BLaER1 (cell line): ENCODE data around the gene PMVK.
"Not testable (repeated sequence)": the region's sequence is repeated elsewhere in the genome, so short reads cannot be mapped to it uniquely, and the experiment has no call there.

Experiments
- H3K27ac ChIP-seq: shearing (Covaris generic); formaldehyde crosslinking; 2 replicates; pipeline ENCODE4 v1.8.1; 2022
- H3K27me3 ChIP-seq: shearing (Covaris generic); formaldehyde crosslinking; 2 replicates; pipeline ENCODE4 v1.8.1; 2022
- H3K36me3 ChIP-seq: shearing (Covaris generic); formaldehyde crosslinking; 2 replicates; pipeline ENCODE4 v1.8.1; 2022
- H3K4me1 ChIP-seq: shearing (Covaris generic); formaldehyde crosslinking; 2 replicates; pipeline ENCODE4 v1.8.1; 2022
- H3K4me2 ChIP-seq: shearing (Covaris generic); formaldehyde crosslinking; 2 replicates; pipeline ENCODE4 v1.8.1; 2022
- H3K4me3 ChIP-seq: shearing (Covaris generic); formaldehyde crosslinking; 2 replicates; pipeline ENCODE4 v1.8.1; 2022
- H3K9ac ChIP-seq: shearing (Covaris generic); formaldehyde crosslinking; 2 replicates; pipeline ENCODE4 v1.8.1; 2022
- H3K9me3 ChIP-seq: shearing (Covaris generic); formaldehyde crosslinking; 2 replicates; pipeline ENCODE4 v1.8.1; 2022
- H4K20me1 ChIP-seq: shearing (Covaris generic); formaldehyde crosslinking; 2 replicates; pipeline ENCODE4 v1.8.1; 2022
- Cebpa-rat ChIP-seq: shearing (Covaris generic); IDR thresholded peaks from 2 replicates; pipeline ENCODE4 v1.8.1; 2022

PMVK gene

GRCh38 chr1:154936555-154937084, at the start of gene PMVK:
Gene PMVK (minus strand): TSS chr1:154936719. CDS start chr1:154936685, 34 bp downstream.
- peak within 1 kb of the TSS; percentile 98 for H3K27ac ChIP-seq
- peak within 1 kb of the TSS; percentile 88 for H3K4me2 ChIP-seq
- H3K4me1 ChIP-seq: peaks cover 61% of the 10 kb centered on the region
- no peaks in the 10 kb centered on the region for H4K20me1 ChIP-seq
- peak within 1 kb of the TSS; percentile 94 for H3K9ac ChIP-seq
- peak within 1 kb of the TSS; percentile 76 for H3K4me3 ChIP-seq
- peaks cover 10% of the 10 kb centered on the region for H3K36me3 ChIP-seq
- H3K27me3 ChIP-seq: no peaks in the 10 kb centered on the region
- no peak for TF ChIP-seq Cebpa-rat
- H3K9me3 ChIP-seq: no peaks in the 10 kb centered on the region

GRCh38 chr1:154983776-154984466, 47.4 kb upstream of the PMVK start:
- Histone ChIP-seq H3K27ac (peak overlapping the region; percentile 86), H3K36me3 (peaks cover 69% of the 10 kb centered on the region), H3K9ac (peak overlapping the region; percentile 96), H3K4me2 (peak overlapping the region; percentile 99), H3K27me3 (no peaks in the 10 kb centered on the region), H4K20me1 (peaks cover 26% of the 10 kb centered on the region), H3K4me1 (peaks cover 43% of the 10 kb centered on the region), H3K4me3 (peak overlapping the region; percentile 94), H3K9me3 (no peaks in the 10 kb centered on the region)
- TF ChIP-seq Cebpa-rat: no peak

- Histone ChIP-seq H3K4me3 (peak within 1 kb of the TSS; percentile 94), H3K36me3 (peaks cover 66% of the 10 kb centered on the region), H3K9ac (peak within 1 kb of the TSS; percentile 96), H3K9me3 (no peaks in the 10 kb centered on the region), H3K4me1 (peaks cover 40% of the 10 kb centered on the region), H3K4me2 (peak within 1 kb of the TSS; percentile 99), H3K27me3 (no peaks in the 10 kb centered on the region), H4K20me1 (peaks cover 17% of the 10 kb centered on the region), H3K27ac (peak within 1 kb of the TSS; percentile 86)
- TF ChIP-seq Cebpa-rat: no peak
Observed at GRCh38 chr1:154982897-154983648, 46.6 kb upstream of the PMVK start, which contains the start of gene FLAD1. Gene FLAD1 (plus strand): TSS chr1:154983344. CDS start chr1:154983695, 351 bp downstream.

- peaks cover 14% of the 10 kb centered on the region for H4K20me1 ChIP-seq
- TF ChIP-seq Cebpa-rat: no peak
- peaks cover 43% of the 10 kb centered on the region for H3K4me1 ChIP-seq
- no peaks in the 10 kb centered on the region for H3K27me3 ChIP-seq
- peak overlapping the region; percentile 99 for H3K4me2 ChIP-seq
- no peaks in the 10 kb centered on the region for H3K9me3 ChIP-seq
- H3K4me3 ChIP-seq: peak overlapping the region; percentile 94
- H3K27ac ChIP-seq: peak overlapping the region; percentile 54
- H3K36me3 ChIP-seq: peaks cover 66% of the 10 kb centered on the region
- peak overlapping the region; percentile 76 for H3K9ac ChIP-seq
Observed at GRCh38 chr1:154982341-154982740, 45.8 kb upstream of the PMVK start.

- Histone ChIP-seq H3K9me3 (no peaks in the 10 kb centered on the region), H3K4me2 (peak overlapping the region; percentile 98; the same call in 1 of the 2 replicates), H3K27me3 (no peaks in the 10 kb centered on the region), H3K4me1 (peaks cover 40% of the 10 kb centered on the region), H3K36me3 (peaks cover 46% of the 10 kb centered on the region), H4K20me1 (peaks cover 18% of the 10 kb centered on the region; the same call in 1 of the 2 replicates), H3K4me3 (no peak overlapping the region), H3K27ac (no peak overlapping the region), H3K9ac (0 out of 2 replicates have a peak overlapping the region, but pooled peaks have one; percentile 91)
- no peak for TF ChIP-seq Cebpa-rat
Observed at GRCh38 chr1:154978360-154978759, 41.8 kb upstream of the PMVK start.

- peak overlapping the region; percentile 91 for H3K9ac ChIP-seq
- not testable (repeated sequence) for H3K27me3 ChIP-seq, H3K4me3 ChIP-seq, H3K9me3 ChIP-seq
- 0 out of 2 replicates have a peak overlapping the region, but pooled peaks have one; percentile 81 for H3K27ac ChIP-seq
- peaks cover 45% of the 10 kb centered on the region for H3K4me1 ChIP-seq
- H3K4me2 ChIP-seq: peak overlapping the region; percentile 98
- H4K20me1 ChIP-seq: peaks cover 24% of the 10 kb centered on the region
- peaks cover 46% of the 10 kb centered on the region for H3K36me3 ChIP-seq
Observed at GRCh38 chr1:154977762-154978161, 41.2 kb upstream of the PMVK start.

- no peak for TF ChIP-seq Cebpa-rat
- Histone ChIP-seq H3K36me3 (peaks cover 32% of the 10 kb centered on the region), H3K27me3 (no peaks in the 10 kb centered on the region), H3K4me2 (peak overlapping the region; percentile 98), H3K4me1 (peaks cover 56% of the 10 kb centered on the region), H3K9ac (peak overlapping the region; percentile 91), H3K9me3 (no peaks in the 10 kb centered on the region), H3K4me3 (peak overlapping the region; percentile 78), H3K27ac (peak overlapping the region; percentile 81), H4K20me1 (peaks cover 45% of the 10 kb centered on the region)
Observed at GRCh38 chr1:154975409-154976059, 39.0 kb upstream of the PMVK start.

- peaks cover 26% of the 10 kb centered on the region for H3K36me3 ChIP-seq
- TF ChIP-seq Cebpa-rat: no peak
- H3K27ac ChIP-seq: peak overlapping the region; percentile 81
- H4K20me1 ChIP-seq: peaks cover 51% of the 10 kb centered on the region
- H3K9ac ChIP-seq: peak overlapping the region; percentile 91
- H3K9me3 ChIP-seq: no peaks in the 10 kb centered on the region
- peak overlapping the region; percentile 98 for H3K4me2 ChIP-seq
- no peaks in the 10 kb centered on the region for H3K27me3 ChIP-seq
- peak overlapping the region; percentile 78 for H3K4me3 ChIP-seq
- H3K4me1 ChIP-seq: peaks cover 62% of the 10 kb centered on the region
Observed at GRCh38 chr1:154974808-154975408, 38.4 kb upstream of the PMVK start.
